HL-60 (cell line): Measurements from ENCODE around the gene HAGHL.
A peak's percentile ranks its signal among the peaks of the same experiment; 100 is the strongest.

Experiments
- DNase-seq, 2 experiments: peaks; one replicate each; pipeline ENCODE4 v3.0.0-alpha.2; 2010 to 2020; ENCODE audit warnings: low read depth in 1 of 2, low spot score in 1 of 2
- H3K27ac ChIP-seq: fragments of 250-450 bp; sonication (Bioruptor Pico); replicated peaks from 2 replicates; pipeline ENCODE4 v1.5.1; 2020; ENCODE audit warnings: mild to moderate bottlenecking, moderate library complexity
- H3K27me3 ChIP-seq: fragments of 250-450 bp; sonication (Bioruptor Pico); 2 replicates; pipeline ENCODE4 v1.5.1; 2021; ENCODE audit warnings: mild to moderate bottlenecking, moderate library complexity; ENCODE audit not compliant: insufficient read depth, poor library complexity, severe bottlenecking
- H3K4me3 ChIP-seq: replicated peaks from 2 replicates; pipeline ENCODE4 v1.5.1; 2011; ENCODE audit warnings: mild to moderate bottlenecking, control low read depth, low read length; ENCODE audit not compliant: insufficient read depth
- CTCF ChIP-seq: IDR thresholded peaks from one replicate; pipeline ENCODE4 v1.5.1; 2011; ENCODE audit warnings: low read length, control low read depth, inconsistent platforms; ENCODE audit not compliant: insufficient read depth
- GABPA ChIP-seq: IDR thresholded peaks from 2 replicates; pipeline ENCODE4 v1.6.1; 2012; ENCODE audit warnings: low read depth
- POLR2AphosphoS5 ChIP-seq: IDR thresholded peaks from 2 replicates; pipeline ENCODE4 v1.6.1; 2012; ENCODE audit warnings: low read depth
- SPI1 ChIP-seq: IDR thresholded peaks from 2 replicates; pipeline ENCODE4 v1.6.1; 2012; ENCODE audit warnings: low read depth, mild to moderate bottlenecking, borderline replicate concordance
- TF ChIP-seq, protein P1 (sequence below): IDR thresholded peaks from 2 replicates; pipeline ENCODE4 v1.6.1; 2012; ENCODE audit warnings: low read depth; ENCODE audit not compliant: insufficient replicate concordance

The HAGHL gene

GRCh38 chr16:730666-731509 is 4.0 kb downstream of the HAGHL start:
- Histone ChIP-seq H3K4me3 (no peak overlapping the region), H3K27ac (no peak overlapping the region), H3K27me3 (no peaks in the 10 kb centered on the region)
- no peak for DNase-seq
- TF ChIP-seq, protein P1, sequence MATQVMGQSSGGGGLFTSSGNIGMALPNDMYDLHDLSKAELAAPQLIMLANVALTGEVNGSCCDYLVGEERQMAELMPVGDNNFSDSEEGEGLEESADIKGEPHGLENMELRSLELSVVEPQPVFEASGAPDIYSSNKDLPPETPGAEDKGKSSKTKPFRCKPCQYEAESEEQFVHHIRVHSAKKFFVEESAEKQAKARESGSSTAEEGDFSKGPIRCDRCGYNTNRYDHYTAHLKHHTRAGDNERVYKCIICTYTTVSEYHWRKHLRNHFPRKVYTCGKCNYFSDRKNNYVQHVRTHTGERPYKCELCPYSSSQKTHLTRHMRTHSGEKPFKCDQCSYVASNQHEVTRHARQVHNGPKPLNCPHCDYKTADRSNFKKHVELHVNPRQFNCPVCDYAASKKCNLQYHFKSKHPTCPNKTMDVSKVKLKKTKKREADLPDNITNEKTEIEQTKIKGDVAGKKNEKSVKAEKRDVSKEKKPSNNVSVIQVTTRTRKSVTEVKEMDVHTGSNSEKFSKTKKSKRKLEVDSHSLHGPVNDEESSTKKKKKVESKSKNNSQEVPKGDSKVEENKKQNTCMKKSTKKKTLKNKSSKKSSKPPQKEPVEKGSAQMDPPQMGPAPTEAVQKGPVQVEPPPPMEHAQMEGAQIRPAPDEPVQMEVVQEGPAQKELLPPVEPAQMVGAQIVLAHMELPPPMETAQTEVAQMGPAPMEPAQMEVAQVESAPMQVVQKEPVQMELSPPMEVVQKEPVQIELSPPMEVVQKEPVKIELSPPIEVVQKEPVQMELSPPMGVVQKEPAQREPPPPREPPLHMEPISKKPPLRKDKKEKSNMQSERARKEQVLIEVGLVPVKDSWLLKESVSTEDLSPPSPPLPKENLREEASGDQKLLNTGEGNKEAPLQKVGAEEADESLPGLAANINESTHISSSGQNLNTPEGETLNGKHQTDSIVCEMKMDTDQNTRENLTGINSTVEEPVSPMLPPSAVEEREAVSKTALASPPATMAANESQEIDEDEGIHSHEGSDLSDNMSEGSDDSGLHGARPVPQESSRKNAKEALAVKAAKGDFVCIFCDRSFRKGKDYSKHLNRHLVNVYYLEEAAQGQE, result no peak
- peak; percentile 7; the same call in 1 of the 2 replicates for TF ChIP-seq POLR2AphosphoS5
- TF ChIP-seq GABPA, result no peak
- no peak for TF ChIP-seq CTCF

DNA sequence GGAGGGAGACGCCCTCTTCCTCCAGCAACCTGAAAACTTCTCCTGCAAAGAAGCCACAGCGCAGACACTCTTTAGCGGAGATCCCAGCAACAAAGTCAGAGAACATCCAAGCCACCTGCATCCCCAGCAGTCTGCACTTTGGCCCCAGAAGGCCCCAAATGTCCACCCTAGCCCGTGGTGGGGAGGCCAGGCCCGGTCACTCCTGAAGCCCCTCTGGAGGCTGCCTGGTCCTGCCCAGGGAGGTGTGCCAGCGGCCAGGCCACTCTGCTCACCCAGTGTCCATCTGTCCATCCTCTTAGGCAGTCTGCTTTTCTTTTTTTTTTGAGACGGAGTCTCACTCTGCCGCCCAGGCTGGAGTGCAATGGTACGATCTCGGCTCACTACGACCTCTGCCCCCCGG is 5.4 kb downstream of the HAGHL start:
- DNase-seq, result no peak
- no peak overlapping the region for H3K4me3 ChIP-seq
- H3K27me3 ChIP-seq, result no peaks in the 10 kb centered on the region
- H3K27ac ChIP-seq, result no peak overlapping the region
- TF ChIP-seq SPI1, result no peak
- TF ChIP-seq CTCF, result no peak
- TF ChIP-seq POLR2AphosphoS5, result no peak
- no peak for TF ChIP-seq GABPA
- TF ChIP-seq, protein P1, result no peak

DNA sequence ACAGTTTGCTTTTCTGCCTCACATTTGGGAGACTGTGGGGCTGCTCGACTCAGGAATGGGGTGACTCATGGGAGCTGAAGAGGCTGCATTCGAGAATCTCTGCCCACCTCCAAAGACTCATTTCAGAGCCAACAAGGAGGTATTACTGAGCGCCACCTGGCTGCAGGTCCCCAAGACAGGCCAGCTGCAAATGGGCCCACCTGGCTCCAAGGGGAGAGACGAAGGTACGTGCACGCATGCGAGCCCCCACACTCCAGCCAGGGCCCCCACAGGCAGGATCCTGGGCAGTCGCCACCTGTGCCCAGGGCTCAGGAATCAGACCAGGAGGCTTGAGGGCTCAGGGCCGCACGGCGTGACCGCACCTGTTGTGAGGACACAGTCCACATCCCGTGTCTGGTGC is 6.0 kb downstream of the HAGHL start:
- no peak for DNase-seq
- no peak for TF ChIP-seq POLR2AphosphoS5
- TF ChIP-seq CTCF, result no peak
- no peak for TF ChIP-seq SPI1
- TF ChIP-seq, protein P1, result no peak
- no peak for TF ChIP-seq GABPA
- H3K4me3 ChIP-seq, result no peak overlapping the region
- H3K27ac ChIP-seq, result no peak overlapping the region
- H3K27me3 ChIP-seq, result no peaks in the 10 kb centered on the region
